Measurements from ENCODE around the gene TBCEL. TPM values are rescaled to one million over a fixed set of nuclear protein-coding genes. Genes with fewer than 3 reads are reported as not detected.
"Not testable (repeated sequence)": the region's sequence is repeated elsewhere in the genome, so short reads cannot be mapped to it uniquely, and the experiment has no call there.

TBCEL gene
- total and polyA plus RNA-seq, 2 donors (not counting 1 experiment from before 2014, with no cell fraction given) = 21.1 to 25.8 TPM

- Histone ChIP-seq H3K79me2 (ENCODE audit: control insufficient read depth, insufficient read depth, low read length) (no peaks in the 10 kb centered on the region), H3K4me3 (replicated peaks in 1 of 4; ENCODE audit: control extremely low read depth in 1 of 4, insufficient read depth in 1 of 4, low read depth in 3 of 4, low read length in 4 of 4) (no peak overlapping the region), H3K27me3 (ENCODE audit: control insufficient read depth, insufficient read depth, low read length) (peaks cover 4% of the 10 kb centered on the region), H3K4me1 (ENCODE audit: control insufficient read depth, extremely low read depth, insufficient read depth, low read length) (no peaks in the 10 kb centered on the region), H3K9ac (ENCODE audit: insufficient read depth, low read length) (no peak overlapping the region), H3K36me3 (ENCODE audit: control insufficient read depth, insufficient read depth, low read length) (no peaks in the 10 kb centered on the region), H3K9me3 (ENCODE audit: control insufficient read depth, insufficient read depth, low read depth, low read length) (no peaks in the 10 kb centered on the region), H3K27ac (ENCODE audit: insufficient read depth, low read length) (no peak overlapping the region), H4K20me1 (ENCODE audit: control insufficient read depth, extremely low read depth, insufficient read depth, low read length) (no peaks in the 10 kb centered on the region), H3K4me2 (ENCODE audit: extremely low read depth, insufficient read depth, low read length) (no peak overlapping the region), H2AFZ (ENCODE audit: low read length) (no peak overlapping the region)
- peak; percentile 77 for DNase-seq (ENCODE audit: low read depth in 2 of 2)
- no peak for TF ChIP-seq EZH2 (IDR thresholded peaks at IDR 0.05; ENCODE audit: low read length, missing control alignments)
- TF ChIP-seq, protein P1, sequence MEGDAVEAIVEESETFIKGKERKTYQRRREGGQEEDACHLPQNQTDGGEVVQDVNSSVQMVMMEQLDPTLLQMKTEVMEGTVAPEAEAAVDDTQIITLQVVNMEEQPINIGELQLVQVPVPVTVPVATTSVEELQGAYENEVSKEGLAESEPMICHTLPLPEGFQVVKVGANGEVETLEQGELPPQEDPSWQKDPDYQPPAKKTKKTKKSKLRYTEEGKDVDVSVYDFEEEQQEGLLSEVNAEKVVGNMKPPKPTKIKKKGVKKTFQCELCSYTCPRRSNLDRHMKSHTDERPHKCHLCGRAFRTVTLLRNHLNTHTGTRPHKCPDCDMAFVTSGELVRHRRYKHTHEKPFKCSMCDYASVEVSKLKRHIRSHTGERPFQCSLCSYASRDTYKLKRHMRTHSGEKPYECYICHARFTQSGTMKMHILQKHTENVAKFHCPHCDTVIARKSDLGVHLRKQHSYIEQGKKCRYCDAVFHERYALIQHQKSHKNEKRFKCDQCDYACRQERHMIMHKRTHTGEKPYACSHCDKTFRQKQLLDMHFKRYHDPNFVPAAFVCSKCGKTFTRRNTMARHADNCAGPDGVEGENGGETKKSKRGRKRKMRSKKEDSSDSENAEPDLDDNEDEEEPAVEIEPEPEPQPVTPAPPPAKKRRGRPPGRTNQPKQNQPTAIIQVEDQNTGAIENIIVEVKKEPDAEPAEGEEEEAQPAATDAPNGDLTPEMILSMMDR (conservative IDR thresholded peaks at IDR 0.05 in 1 of 2, IDR thresholded peaks at IDR 0.05 in 1 of 2; ENCODE audit: low read depth in 1 of 2, low read length in 2 of 2) = peak; percentile 54
These were observed 88.9 kb downstream of the TBCEL start for GRCh38 chr11:121112498-121113455.

DNA sequence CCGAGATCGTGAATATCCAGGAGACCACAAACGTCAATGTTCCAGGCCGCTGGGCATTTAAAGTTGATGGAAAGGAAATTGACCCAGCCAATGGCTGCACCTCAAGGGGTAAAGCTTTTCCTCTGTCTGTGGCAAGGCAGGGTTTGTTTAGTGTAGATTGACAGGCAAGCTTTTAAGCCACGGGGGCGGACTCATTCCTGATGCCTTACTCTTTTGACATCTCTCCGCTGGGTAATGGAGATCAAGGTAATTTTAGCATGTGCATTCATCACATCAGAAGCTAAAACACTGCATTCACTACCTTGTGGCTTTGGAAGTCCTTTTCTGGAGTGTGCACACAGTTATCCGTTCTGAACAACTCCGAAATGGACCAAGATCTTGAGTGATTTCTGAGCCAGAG, 89.7 kb downstream of the TBCEL start:
- Histone ChIP-seq H3K79me2 (ENCODE audit: control insufficient read depth, insufficient read depth, low read length) (no peaks in the 10 kb centered on the region), H3K27me3 (ENCODE audit: control insufficient read depth, insufficient read depth, low read length) (peaks cover 4% of the 10 kb centered on the region), H3K27ac (ENCODE audit: insufficient read depth, low read length) (no peak overlapping the region), H3K36me3 (ENCODE audit: control insufficient read depth, insufficient read depth, low read length) (no peaks in the 10 kb centered on the region), H3K4me2 (ENCODE audit: extremely low read depth, insufficient read depth, low read length) (no peak overlapping the region), H3K9ac (ENCODE audit: insufficient read depth, low read length) (no peak overlapping the region), H3K9me3 (ENCODE audit: control insufficient read depth, insufficient read depth, low read depth, low read length) (no peaks in the 10 kb centered on the region), H3K4me3 (replicated peaks in 1 of 4; ENCODE audit: control extremely low read depth in 1 of 4, insufficient read depth in 1 of 4, low read depth in 3 of 4, low read length in 4 of 4) (no peak overlapping the region), H4K20me1 (ENCODE audit: control insufficient read depth, extremely low read depth, insufficient read depth, low read length) (no peaks in the 10 kb centered on the region), H3K4me1 (ENCODE audit: control insufficient read depth, extremely low read depth, insufficient read depth, low read length) (no peaks in the 10 kb centered on the region), H2AFZ (ENCODE audit: low read length) (no peak overlapping the region)
- TF ChIP-seq, protein P1 (conservative IDR thresholded peaks at IDR 0.05 in 1 of 2, IDR thresholded peaks at IDR 0.05 in 1 of 2; ENCODE audit: low read depth in 1 of 2, low read length in 2 of 2) = no peak
- no peak for TF ChIP-seq EZH2 (IDR thresholded peaks at IDR 0.05; ENCODE audit: low read length, missing control alignments)
- no peak for DNase-seq (ENCODE audit: low read depth in 2 of 2)

- not testable (repeated sequence) for H3K79me2 ChIP-seq (ENCODE audit: control insufficient read depth, insufficient read depth, low read length); H3K9me3 ChIP-seq (ENCODE audit: control insufficient read depth, insufficient read depth, low read depth, low read length); H3K27me3 ChIP-seq (ENCODE audit: control insufficient read depth, insufficient read depth, low read length); H3K9ac ChIP-seq (ENCODE audit: insufficient read depth, low read length); H4K20me1 ChIP-seq (ENCODE audit: control insufficient read depth, extremely low read depth, insufficient read depth, low read length); H3K27ac ChIP-seq (ENCODE audit: insufficient read depth, low read length); H3K36me3 ChIP-seq (ENCODE audit: control insufficient read depth, insufficient read depth, low read length); H3K4me1 ChIP-seq (ENCODE audit: control insufficient read depth, extremely low read depth, insufficient read depth, low read length); H2AFZ ChIP-seq (ENCODE audit: low read length); DNase-seq (ENCODE audit: low read depth in 2 of 2); H3K4me2 ChIP-seq (ENCODE audit: extremely low read depth, insufficient read depth, low read length); H3K4me3 ChIP-seq (replicated peaks in 1 of 4; ENCODE audit: control extremely low read depth in 1 of 4, insufficient read depth in 1 of 4, low read depth in 3 of 4, low read length in 4 of 4)
These were observed 91.1 kb downstream of the TBCEL start for GRCh38 chr11:121115024-121115423.
